ENCODE results near the gene CXCL5. TPM values are rescaled to one million over a fixed set of nuclear protein-coding genes. Genes with fewer than 3 reads are reported as not detected.

Gene CXCL5
- total and polyA plus RNA-seq, 2 experiments from 2014 or later: 7.5 to 7.6 TPM

GRCh38 chr4:73976716-73977115, 21.8 kb downstream of the CXCL5 start (continued):
- no peak for TF ChIP-seq CTCF (conservative IDR thresholded peaks at IDR 0.05; ENCODE audit: low read depth in 2 of 2)
- TF ChIP-seq POLR2AphosphoS5 (IDR thresholded peaks at IDR 0.05; ENCODE audit: low read depth): no peak

DNA sequence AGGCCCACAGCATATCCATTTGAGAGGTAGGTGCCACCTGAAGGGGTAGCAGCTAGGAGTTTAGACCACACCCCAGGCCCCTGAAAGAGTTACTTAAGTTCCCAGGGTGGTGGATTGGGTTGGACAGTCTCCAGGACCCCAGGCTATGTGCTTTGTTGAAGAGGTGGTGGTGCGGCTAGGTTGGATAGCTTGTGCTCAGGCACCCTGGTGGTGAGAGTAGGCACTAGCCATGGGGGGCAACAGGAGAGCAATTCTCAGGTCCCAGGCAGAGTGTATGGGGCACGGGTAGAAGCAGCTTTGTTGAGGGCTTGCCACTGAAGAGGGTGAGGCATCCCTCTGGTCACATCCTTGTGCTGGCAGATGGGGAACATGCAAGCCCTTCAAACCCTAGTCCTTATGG, 22.3 kb downstream of the CXCL5 start:
- no peak overlapping the region for H2AFZ ChIP-seq
- DNase-seq (ENCODE audit: low spot score) (no peak), ATAC-seq (no peak)
- peaks cover 10% of the 10 kb centered on the region for H3K4me1 Mint-ChIP-seq
- no peaks in the 10 kb centered on the region for H3K79me2 ChIP-seq (replicated peaks; ENCODE audit: insufficient read depth)
- H3K4me2 ChIP-seq: no peak overlapping the region
- no peaks in the 10 kb centered on the region for H3F3A ChIP-seq (replicated peaks; ENCODE audit: low read depth)
- no peak overlapping the region for H3K4me3 ChIP-seq
- no peak overlapping the region for H3K4me3 Mint-ChIP-seq
- H3K36me3 ChIP-seq (ENCODE audit: insufficient read depth): no peaks in the 10 kb centered on the region
- H3K27me3 Mint-ChIP-seq (ENCODE audit: insufficient read depth, low read depth, poor library complexity): peaks cover 3% of the 10 kb centered on the region
- H3K27ac ChIP-seq (ENCODE audit: low read depth): no peak overlapping the region
- H3K36me3 Mint-ChIP-seq (ENCODE audit: low read depth): peaks cover 20% of the 10 kb centered on the region; the same call in 2 of the 3 replicates
- peaks cover 18% of the 10 kb centered on the region for H3K9me3 Mint-ChIP-seq
- no peaks in the 10 kb centered on the region for H4K20me1 ChIP-seq (replicated peaks; ENCODE audit: insufficient read depth)
- peaks cover 11% of the 10 kb centered on the region; the same call in 1 of the 2 replicates for H3K9me2 ChIP-seq (ENCODE audit: insufficient read depth)
- H3K4me1 ChIP-seq (ENCODE audit: insufficient read depth): peaks cover 2% of the 10 kb centered on the region; the same call in 1 of the 2 replicates
- no peaks in the 10 kb centered on the region for H3K27me3 ChIP-seq (ENCODE audit: insufficient read depth)
- H3K27ac Mint-ChIP-seq: no peak overlapping the region
- TF ChIP-seq ZNF331 (CRISPR knock-in tag; IDR thresholded peaks at IDR 0.05; ENCODE audit: low read depth): no peak
- no peak for TF ChIP-seq CREB1 (CRISPR knock-in tag; IDR thresholded peaks at IDR 0.05; ENCODE audit: low read depth)
- TF ChIP-seq ZNF114 (CRISPR knock-in tag; IDR thresholded peaks at IDR 0.05): no peak
- TF ChIP-seq, protein P1, sequence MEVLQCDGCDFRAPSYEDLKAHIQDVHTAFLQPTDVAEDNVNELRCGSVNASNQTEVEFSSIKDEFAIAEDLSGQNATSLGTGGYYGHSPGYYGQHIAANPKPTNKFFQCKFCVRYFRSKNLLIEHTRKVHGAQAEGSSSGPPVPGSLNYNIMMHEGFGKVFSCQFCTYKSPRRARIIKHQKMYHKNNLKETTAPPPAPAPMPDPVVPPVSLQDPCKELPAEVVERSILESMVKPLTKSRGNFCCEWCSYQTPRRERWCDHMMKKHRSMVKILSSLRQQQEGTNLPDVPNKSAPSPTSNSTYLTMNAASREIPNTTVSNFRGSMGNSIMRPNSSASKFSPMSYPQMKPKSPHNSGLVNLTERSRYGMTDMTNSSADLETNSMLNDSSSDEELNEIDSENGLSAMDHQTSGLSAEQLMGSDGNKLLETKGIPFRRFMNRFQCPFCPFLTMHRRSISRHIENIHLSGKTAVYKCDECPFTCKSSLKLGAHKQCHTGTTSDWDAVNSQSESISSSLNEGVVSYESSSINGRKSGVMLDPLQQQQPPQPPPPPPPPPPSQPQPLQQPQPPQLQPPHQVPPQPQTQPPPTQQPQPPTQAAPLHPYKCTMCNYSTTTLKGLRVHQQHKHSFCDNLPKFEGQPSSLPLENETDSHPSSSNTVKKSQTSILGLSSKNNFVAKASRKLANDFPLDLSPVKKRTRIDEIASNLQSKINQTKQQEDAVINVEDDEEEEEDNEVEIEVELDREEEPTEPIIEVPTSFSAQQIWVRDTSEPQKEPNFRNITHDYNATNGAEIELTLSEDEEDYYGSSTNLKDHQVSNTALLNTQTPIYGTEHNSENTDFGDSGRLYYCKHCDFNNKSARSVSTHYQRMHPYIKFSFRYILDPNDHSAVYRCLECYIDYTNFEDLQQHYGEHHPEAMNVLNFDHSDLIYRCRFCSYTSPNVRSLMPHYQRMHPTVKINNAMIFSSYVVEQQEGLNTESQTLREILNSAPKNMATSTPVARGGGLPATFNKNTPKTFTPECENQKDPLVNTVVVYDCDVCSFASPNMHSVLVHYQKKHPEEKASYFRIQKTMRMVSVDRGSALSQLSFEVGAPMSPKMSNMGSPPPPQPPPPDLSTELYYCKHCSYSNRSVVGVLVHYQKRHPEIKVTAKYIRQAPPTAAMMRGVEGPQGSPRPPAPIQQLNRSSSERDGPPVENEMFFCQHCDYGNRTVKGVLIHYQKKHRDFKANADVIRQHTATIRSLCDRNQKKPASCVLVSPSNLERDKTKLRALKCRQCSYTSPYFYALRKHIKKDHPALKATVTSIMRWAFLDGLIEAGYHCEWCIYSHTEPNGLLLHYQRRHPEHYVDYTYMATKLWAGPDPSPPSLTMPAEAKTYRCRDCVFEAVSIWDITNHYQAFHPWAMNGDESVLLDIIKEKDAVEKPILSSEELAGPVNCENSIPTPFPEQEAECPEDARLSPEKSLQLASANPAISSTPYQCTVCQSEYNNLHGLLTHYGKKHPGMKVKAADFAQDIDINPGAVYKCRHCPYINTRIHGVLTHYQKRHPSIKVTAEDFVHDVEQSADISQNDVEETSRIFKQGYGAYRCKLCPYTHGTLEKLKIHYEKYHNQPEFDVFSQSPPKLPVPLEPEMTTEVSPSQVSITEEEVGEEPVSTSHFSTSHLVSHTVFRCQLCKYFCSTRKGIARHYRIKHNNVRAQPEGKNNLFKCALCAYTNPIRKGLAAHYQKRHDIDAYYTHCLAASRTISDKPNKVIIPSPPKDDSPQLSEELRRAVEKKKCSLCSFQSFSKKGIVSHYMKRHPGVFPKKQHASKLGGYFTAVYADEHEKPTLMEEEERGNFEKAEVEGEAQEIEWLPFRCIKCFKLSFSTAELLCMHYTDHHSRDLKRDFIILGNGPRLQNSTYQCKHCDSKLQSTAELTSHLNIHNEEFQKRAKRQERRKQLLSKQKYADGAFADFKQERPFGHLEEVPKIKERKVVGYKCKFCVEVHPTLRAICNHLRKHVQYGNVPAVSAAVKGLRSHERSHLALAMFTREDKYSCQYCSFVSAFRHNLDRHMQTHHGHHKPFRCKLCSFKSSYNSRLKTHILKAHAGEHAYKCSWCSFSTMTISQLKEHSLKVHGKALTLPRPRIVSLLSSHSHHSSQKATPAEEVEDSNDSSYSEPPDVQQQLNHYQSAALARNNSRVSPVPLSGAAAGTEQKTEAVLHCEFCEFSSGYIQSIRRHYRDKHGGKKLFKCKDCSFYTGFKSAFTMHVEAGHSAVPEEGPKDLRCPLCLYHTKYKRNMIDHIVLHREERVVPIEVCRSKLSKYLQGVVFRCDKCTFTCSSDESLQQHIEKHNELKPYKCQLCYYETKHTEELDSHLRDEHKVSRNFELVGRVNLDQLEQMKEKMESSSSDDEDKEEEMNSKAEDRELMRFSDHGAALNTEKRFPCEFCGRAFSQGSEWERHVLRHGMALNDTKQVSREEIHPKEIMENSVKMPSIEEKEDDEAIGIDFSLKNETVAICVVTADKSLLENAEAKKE (CRISPR knock-in tag; IDR thresholded peaks at IDR 0.05): no peak
- no peak for TF ChIP-seq POLR2AphosphoS5 (IDR thresholded peaks at IDR 0.05; ENCODE audit: low read depth)
- TF ChIP-seq, protein P2, sequence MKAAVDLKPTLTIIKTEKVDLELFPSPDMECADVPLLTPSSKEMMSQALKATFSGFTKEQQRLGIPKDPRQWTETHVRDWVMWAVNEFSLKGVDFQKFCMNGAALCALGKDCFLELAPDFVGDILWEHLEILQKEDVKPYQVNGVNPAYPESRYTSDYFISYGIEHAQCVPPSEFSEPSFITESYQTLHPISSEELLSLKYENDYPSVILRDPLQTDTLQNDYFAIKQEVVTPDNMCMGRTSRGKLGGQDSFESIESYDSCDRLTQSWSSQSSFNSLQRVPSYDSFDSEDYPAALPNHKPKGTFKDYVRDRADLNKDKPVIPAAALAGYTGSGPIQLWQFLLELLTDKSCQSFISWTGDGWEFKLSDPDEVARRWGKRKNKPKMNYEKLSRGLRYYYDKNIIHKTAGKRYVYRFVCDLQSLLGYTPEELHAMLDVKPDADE (IDR thresholded peaks at IDR 0.05): no peak
- TF ChIP-seq CTCF (conservative IDR thresholded peaks at IDR 0.05; ENCODE audit: low read depth in 2 of 2): no peak
- TF ChIP-seq JUNB (IDR thresholded peaks at IDR 0.05; ENCODE audit: unreplicated experiment): no peak
- TF ChIP-seq NANOG (IDR thresholded peaks at IDR 0.05; ENCODE audit: borderline replicate concordance): no peak
- TF ChIP-seq STAT1 (IDR thresholded peaks at IDR 0.05; ENCODE audit: unreplicated experiment): no peak
- TF ChIP-seq EZH2 (IDR thresholded peaks at IDR 0.05; ENCODE audit: low read depth, unreplicated experiment): no peak
- TF ChIP-seq EZH2phosphoT487 (IDR thresholded peaks at IDR 0.05; ENCODE audit: unreplicated experiment): no peak
